Measurements from ENCODE around the gene GDPD5.

GRCh38 chr11:75500742-75501141 is 25.0 kb downstream of the GDPD5 start:
- TF ChIP-seq CSRNP3 (CRISPR knock-in tag; IDR thresholded peaks at IDR 0.05) (no peak), ZNF70 (CRISPR knock-in tag; IDR thresholded peaks at IDR 0.05) (no peak), ZC3H10 (CRISPR knock-in tag; IDR thresholded peaks at IDR 0.05) (no peak), ARNTL (CRISPR knock-in tag; IDR thresholded peaks at IDR 0.05; ENCODE audit: borderline replicate concordance, low read depth) (no peak), ZFP3 (CRISPR knock-in tag; IDR thresholded peaks at IDR 0.05) (no peak), POU6F1 (CRISPR knock-in tag; IDR thresholded peaks at IDR 0.05; ENCODE audit: borderline replicate concordance, low read depth) (no peak), RARB (CRISPR knock-in tag; IDR thresholded peaks at IDR 0.05) (no peak), TCF4 (CRISPR knock-in tag; IDR thresholded peaks at IDR 0.05; ENCODE audit: borderline replicate concordance) (no peak), ZFP30 (CRISPR knock-in tag; IDR thresholded peaks at IDR 0.05) (no peak), CREB5 (CRISPR knock-in tag; IDR thresholded peaks at IDR 0.05; ENCODE audit: low read depth) (no peak), PATZ1 (CRISPR knock-in tag; IDR thresholded peaks at IDR 0.05; ENCODE audit: borderline replicate concordance) (no peak)
